HL-60 (cell line): ENCODE results near the gene GALNT4.
A peak's percentile ranks its signal among the peaks of the same experiment; 100 is the strongest.

Experiments
- DNase-seq, 2 experiments: peaks; one replicate each; pipeline ENCODE4 v3.0.0-alpha.2; 2010 to 2020; ENCODE audit warnings: low read depth in 1 of 2, low spot score in 1 of 2
- H3K27ac ChIP-seq: fragments of 250-450 bp; sonication (Bioruptor Pico); replicated peaks from 2 replicates; pipeline ENCODE4 v1.5.1; 2020; ENCODE audit warnings: mild to moderate bottlenecking, moderate library complexity
- H3K27me3 ChIP-seq: fragments of 250-450 bp; sonication (Bioruptor Pico); 2 replicates; pipeline ENCODE4 v1.5.1; 2021; ENCODE audit warnings: mild to moderate bottlenecking, moderate library complexity; ENCODE audit not compliant: insufficient read depth, poor library complexity, severe bottlenecking
- H3K4me3 ChIP-seq: replicated peaks from 2 replicates; pipeline ENCODE4 v1.5.1; 2011; ENCODE audit warnings: mild to moderate bottlenecking, control low read depth, low read length; ENCODE audit not compliant: insufficient read depth
- GABPA ChIP-seq: IDR thresholded peaks from 2 replicates; pipeline ENCODE4 v1.6.1; 2012; ENCODE audit warnings: low read depth
- POLR2AphosphoS5 ChIP-seq: IDR thresholded peaks from 2 replicates; pipeline ENCODE4 v1.6.1; 2012; ENCODE audit warnings: low read depth
- SPI1 ChIP-seq: IDR thresholded peaks from 2 replicates; pipeline ENCODE4 v1.6.1; 2012; ENCODE audit warnings: low read depth, mild to moderate bottlenecking, borderline replicate concordance
- TF ChIP-seq, protein P1 (sequence below): IDR thresholded peaks from one replicate; pipeline ENCODE4 v1.5.1; 2011; ENCODE audit warnings: low read length, control low read depth, inconsistent platforms; ENCODE audit not compliant: insufficient read depth
- TF ChIP-seq, protein P2 (sequence below): IDR thresholded peaks from 2 replicates; pipeline ENCODE4 v1.6.1; 2012; ENCODE audit warnings: low read depth; ENCODE audit not compliant: insufficient replicate concordance

Gene GALNT4

GRCh38 chr12:89525824-89526770 lies 1.5 kb upstream of the GALNT4 start, which contains the start of gene POC1B:
POC1B (minus strand) TSS chr12:89526047; CDS start chr12:89525895, 152 bp downstream.
- no peaks in the 10 kb centered on the region for H3K27me3 ChIP-seq
- TF ChIP-seq, protein P1, sequence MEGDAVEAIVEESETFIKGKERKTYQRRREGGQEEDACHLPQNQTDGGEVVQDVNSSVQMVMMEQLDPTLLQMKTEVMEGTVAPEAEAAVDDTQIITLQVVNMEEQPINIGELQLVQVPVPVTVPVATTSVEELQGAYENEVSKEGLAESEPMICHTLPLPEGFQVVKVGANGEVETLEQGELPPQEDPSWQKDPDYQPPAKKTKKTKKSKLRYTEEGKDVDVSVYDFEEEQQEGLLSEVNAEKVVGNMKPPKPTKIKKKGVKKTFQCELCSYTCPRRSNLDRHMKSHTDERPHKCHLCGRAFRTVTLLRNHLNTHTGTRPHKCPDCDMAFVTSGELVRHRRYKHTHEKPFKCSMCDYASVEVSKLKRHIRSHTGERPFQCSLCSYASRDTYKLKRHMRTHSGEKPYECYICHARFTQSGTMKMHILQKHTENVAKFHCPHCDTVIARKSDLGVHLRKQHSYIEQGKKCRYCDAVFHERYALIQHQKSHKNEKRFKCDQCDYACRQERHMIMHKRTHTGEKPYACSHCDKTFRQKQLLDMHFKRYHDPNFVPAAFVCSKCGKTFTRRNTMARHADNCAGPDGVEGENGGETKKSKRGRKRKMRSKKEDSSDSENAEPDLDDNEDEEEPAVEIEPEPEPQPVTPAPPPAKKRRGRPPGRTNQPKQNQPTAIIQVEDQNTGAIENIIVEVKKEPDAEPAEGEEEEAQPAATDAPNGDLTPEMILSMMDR: no peak
- TF ChIP-seq, protein P2, sequence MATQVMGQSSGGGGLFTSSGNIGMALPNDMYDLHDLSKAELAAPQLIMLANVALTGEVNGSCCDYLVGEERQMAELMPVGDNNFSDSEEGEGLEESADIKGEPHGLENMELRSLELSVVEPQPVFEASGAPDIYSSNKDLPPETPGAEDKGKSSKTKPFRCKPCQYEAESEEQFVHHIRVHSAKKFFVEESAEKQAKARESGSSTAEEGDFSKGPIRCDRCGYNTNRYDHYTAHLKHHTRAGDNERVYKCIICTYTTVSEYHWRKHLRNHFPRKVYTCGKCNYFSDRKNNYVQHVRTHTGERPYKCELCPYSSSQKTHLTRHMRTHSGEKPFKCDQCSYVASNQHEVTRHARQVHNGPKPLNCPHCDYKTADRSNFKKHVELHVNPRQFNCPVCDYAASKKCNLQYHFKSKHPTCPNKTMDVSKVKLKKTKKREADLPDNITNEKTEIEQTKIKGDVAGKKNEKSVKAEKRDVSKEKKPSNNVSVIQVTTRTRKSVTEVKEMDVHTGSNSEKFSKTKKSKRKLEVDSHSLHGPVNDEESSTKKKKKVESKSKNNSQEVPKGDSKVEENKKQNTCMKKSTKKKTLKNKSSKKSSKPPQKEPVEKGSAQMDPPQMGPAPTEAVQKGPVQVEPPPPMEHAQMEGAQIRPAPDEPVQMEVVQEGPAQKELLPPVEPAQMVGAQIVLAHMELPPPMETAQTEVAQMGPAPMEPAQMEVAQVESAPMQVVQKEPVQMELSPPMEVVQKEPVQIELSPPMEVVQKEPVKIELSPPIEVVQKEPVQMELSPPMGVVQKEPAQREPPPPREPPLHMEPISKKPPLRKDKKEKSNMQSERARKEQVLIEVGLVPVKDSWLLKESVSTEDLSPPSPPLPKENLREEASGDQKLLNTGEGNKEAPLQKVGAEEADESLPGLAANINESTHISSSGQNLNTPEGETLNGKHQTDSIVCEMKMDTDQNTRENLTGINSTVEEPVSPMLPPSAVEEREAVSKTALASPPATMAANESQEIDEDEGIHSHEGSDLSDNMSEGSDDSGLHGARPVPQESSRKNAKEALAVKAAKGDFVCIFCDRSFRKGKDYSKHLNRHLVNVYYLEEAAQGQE: no peak
- no peak for TF ChIP-seq SPI1
- peak; percentile 65 for TF ChIP-seq POLR2AphosphoS5
- peak; percentile 62 for TF ChIP-seq GABPA
- peak; percentile 67 to 90 for DNase-seq
- H3K27ac ChIP-seq: peak within 1 kb of the TSS; percentile 92
- peak within 1 kb of the TSS; percentile 100 for H3K4me3 ChIP-seq

DNA sequence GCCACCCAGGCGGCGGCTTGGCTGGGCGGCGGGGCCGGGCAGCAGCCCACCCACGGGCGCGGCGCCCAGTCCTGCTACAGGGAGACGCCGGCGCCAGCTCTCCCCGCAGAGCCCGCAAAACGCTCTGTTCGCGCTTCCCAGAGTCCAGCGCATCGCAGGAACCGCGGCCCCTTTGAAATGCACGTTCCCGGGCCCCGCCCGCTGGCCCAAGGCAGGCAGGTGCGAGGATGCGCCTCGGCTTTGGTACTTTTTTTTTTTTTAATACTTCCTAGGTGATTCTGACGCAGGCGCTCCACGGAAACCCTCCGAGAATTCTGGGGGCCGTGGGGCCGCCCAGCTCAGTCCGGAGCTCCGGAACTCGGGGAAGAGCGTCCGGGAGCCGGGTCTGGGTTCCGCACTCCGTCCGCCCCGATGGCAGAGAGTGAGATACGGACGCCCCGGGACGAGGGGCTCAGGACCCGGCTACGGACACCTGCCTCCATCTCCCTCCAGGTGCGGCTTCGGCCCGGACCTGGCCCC lies 768 bp upstream of the GALNT4 start:
- TF ChIP-seq GABPA (no peak), POLR2AphosphoS5 (no peak), SPI1 (no peak)
- TF ChIP-seq, protein P2: no peak
- TF ChIP-seq, protein P1: no peak
- peak overlapping the region; percentile 92 for H3K27ac ChIP-seq
- peak overlapping the region; percentile 100 for H3K4me3 ChIP-seq
- H3K27me3 ChIP-seq: no peaks in the 10 kb centered on the region
- peak in 1 of 2 experiments; percentile 51 for DNase-seq

DNA sequence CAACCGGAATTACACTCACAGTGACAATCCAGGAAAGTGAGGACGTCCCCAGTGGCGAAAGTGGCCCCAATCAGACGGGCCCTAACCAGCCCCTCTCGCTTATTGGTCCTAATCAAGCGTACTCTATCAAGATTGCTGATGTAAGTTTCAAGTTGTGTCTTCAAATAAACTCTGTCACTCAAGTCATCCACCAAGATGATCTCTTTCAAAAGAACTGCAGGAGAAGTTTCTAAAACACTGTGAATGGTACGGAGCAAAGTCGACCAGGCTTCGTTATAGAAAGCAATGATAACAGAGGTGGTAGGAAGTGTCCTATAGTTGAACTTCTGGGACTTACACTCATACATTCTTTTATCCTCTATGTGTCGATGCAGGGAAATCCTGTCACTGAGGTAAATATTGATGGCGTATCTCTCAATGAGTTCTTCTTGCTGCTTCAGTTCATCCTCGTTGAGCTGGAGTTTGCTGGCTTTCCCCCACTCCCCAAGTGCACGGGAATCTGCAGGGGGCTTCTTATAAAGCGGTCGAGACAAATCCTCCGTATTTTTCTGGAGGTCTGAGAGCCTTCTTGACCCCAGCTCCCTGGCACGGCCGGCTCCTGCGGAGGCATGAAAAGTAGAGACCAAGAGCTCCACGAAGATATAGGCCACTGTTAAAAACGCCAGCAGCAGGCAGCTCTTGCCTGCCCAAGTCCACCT lies 604 bp downstream of the GALNT4 start:
- H3K27ac ChIP-seq: peak overlapping the region; percentile 92

More for the DNA sequence above, 604 bp downstream of the GALNT4 start:
- Histone ChIP-seq H3K27me3 (no peaks in the 10 kb centered on the region), H3K4me3 (peak overlapping the region; percentile 100)
- no peak for DNase-seq
- TF ChIP-seq, protein P1: no peak
- TF ChIP-seq GABPA (no peak), POLR2AphosphoS5 (no peak)
- TF ChIP-seq, protein P2: no peak
